ENCODE results near the gene CELF1.

GRCh38 chr11:47592970-47593369, 40.0 kb upstream of the CELF1 start:
- no peak for TF ChIP-seq CTCF (IDR thresholded peaks at IDR 0.05; ENCODE audit: low read length)
- no peak for TF ChIP-seq EZH2 (optimal IDR thresholded peaks at IDR 0.05; ENCODE audit: low read depth, low read length)
- TF ChIP-seq EZH2phosphoT487 (IDR thresholded peaks at IDR 0.05; ENCODE audit: low read length), result no peak

Measured in MM.1S (cell line).